HG03039 (cell line): ENCODE measurements around the gene ATP12A.

ENCODE experiments used
- ATAC-seq: cut with Tn5 transposase; IDR thresholded peaks from one replicate; pipeline ENCODE4 v1.9.1; 2021; ENCODE audit warnings: mild to moderate bottlenecking, moderate library complexity; ENCODE audit not compliant: unreplicated experiment

The ATP12A gene

GRCh38 chr13:24680258-24680920 is at the start of gene ATP12A:
ATP12A (plus strand) TSS chr13:24680408; CDS start chr13:24680744, 336 bp downstream.
- no peak for ATAC-seq

- no peak for ATAC-seq
These were observed 49.2 kb upstream of the ATP12A start for GRCh38 chr13:24630851-24631620.

- ATAC-seq, result no peak
These were observed 48.3 kb upstream of the ATP12A start for GRCh38 chr13:24631922-24632321.

GRCh38 chr13:24632382-24633121 is 47.7 kb upstream of the ATP12A start:
- no peak for ATAC-seq

GRCh38 chr13:24636776-24637175 is 43.4 kb upstream of the ATP12A start:
- ATAC-seq, result no peak

- no peak for ATAC-seq
These were observed 42.1 kb upstream of the ATP12A start for GRCh38 chr13:24638096-24638495.

- no peak for ATAC-seq
These were observed 39.5 kb upstream of the ATP12A start for GRCh38 chr13:24640752-24641151.

- no peak for ATAC-seq
These were observed 38.0 kb upstream of the ATP12A start for GRCh38 chr13:24642219-24642618.

GRCh38 chr13:24644036-24644435 is 36.2 kb upstream of the ATP12A start:
- ATAC-seq, result no peak

GRCh38 chr13:24648271-24648670 is 31.9 kb upstream of the ATP12A start:
- ATAC-seq, result no peak

GRCh38 chr13:24648983-24649687 is 31.1 kb upstream of the ATP12A start:
- ATAC-seq, result no peak

- no peak for ATAC-seq
These were observed 30.5 kb upstream of the ATP12A start for GRCh38 chr13:24649688-24650043.

GRCh38 chr13:24650161-24650560 is 30.0 kb upstream of the ATP12A start:
- ATAC-seq, result no peak

GRCh38 chr13:24651718-24652345 is 28.4 kb upstream of the ATP12A start:
- ATAC-seq, result no peak

- ATAC-seq, result no peak
These were observed 27.8 kb upstream of the ATP12A start for GRCh38 chr13:24652359-24652758.

GRCh38 chr13:24654741-24655140 is 25.5 kb upstream of the ATP12A start:
- no peak for ATAC-seq

- ATAC-seq, result no peak
These were observed 21.0 kb upstream of the ATP12A start for GRCh38 chr13:24659239-24659638.

GRCh38 chr13:24660023-24660741 is 20.0 kb upstream of the ATP12A start:
- no peak for ATAC-seq

- no peak for ATAC-seq
These were observed 18.5 kb upstream of the ATP12A start for GRCh38 chr13:24661713-24662112.
